Measurements from ENCODE around the gene APOBEC3A. TPM values are rescaled to one million over a fixed set of nuclear protein-coding genes. Genes with fewer than 3 reads are reported as not detected.

The APOBEC3A gene
- total and polyA plus RNA-seq, 10 of the 15 experiments (the other 5 are each of a cell fraction or from before 2014, with no cell fraction given), result 0.20 TPM; not detected in 9

- intact Hi-C loops (cut with micrococcal nuclease; ENCODE audit: unreplicated experiment), result loop anchor here (5.0 kb wide), 1 partner anchor 39 kb away; the partner anchor contains the start of gene APOBEC3B
- RAD21 ChIA-PET (ENCODE audit: unreplicated experiment), result interaction anchor here (1.1 to 1.4 kb wide), 3 partner anchors 9 to 69 kb away, joined by 4 to 6 read pairs (median 5); no protein-coding TSS in a partner anchor
- CTCF ChIA-PET, result interaction anchor here (1.0 to 3.5 kb wide), 4 partner anchors 9 to 73 kb away, joined by 3 to 24 read pairs (median 16); no protein-coding TSS in a partner anchor
- 48% methylated on average over 9 of the region's 9 CpGs for WGBS (ENCODE audit: insufficient coverage, insufficient replicate concordance, low lambda C conversion rate, missing lambda C conversion rate)
- Histone ChIP-seq H3K27ac (ENCODE audit: control insufficient read depth, insufficient read depth) (no peak overlapping the region), H2AFZ (ENCODE audit: control insufficient read depth, low read depth, low read length) (peak overlapping the region; percentile 61), H3K9me3 (replicated peaks; ENCODE audit: control insufficient read depth, insufficient read depth, low read length) (no peaks in the 10 kb centered on the region), H3K79me2 (ENCODE audit: control insufficient read depth, insufficient read depth, low read length) (no peaks in the 10 kb centered on the region), H3K4me1 (ENCODE audit: control insufficient read depth, insufficient read depth, low read length) (peaks cover 39% of the 10 kb centered on the region), H3K4me2 (ENCODE audit: control insufficient read depth, insufficient read depth) (no peak overlapping the region), H3K36me3 (ENCODE audit: control insufficient read depth in 2 of 2, insufficient read depth in 2 of 2, low read length in 1 of 2) (no peaks in the 10 kb centered on the region), H3K9ac (ENCODE audit: control insufficient read depth, insufficient read depth, low read length) (no peak overlapping the region), H3K27me3 (replicated peaks in 1 of 2; ENCODE audit: control insufficient read depth in 2 of 2, insufficient read depth in 2 of 2, low read length in 1 of 2) (no peaks in the 10 kb centered on the region), H3K4me3 (no peak overlapping the region), H4K20me1 (ENCODE audit: control insufficient read depth, insufficient read depth) (no peaks in the 10 kb centered on the region)
- no TSS peak for BruUV-seq (replicated peaks)
- ATAC-seq (no peak), DNase-seq (ENCODE audit: low read depth, low spot score) (no peak), FAIRE-seq (peak; percentile 47)
- in situ Hi-C loops (cut with MboI), result no loop called here
- POLR2A ChIA-PET, result interaction anchor here (1.1 kb wide), 1 partner anchor 12 kb away, joined by 3 read pairs; no protein-coding TSS in a partner anchor
- SMC1A ChIA-PET (ENCODE audit: uncharacterized antibody, unreplicated experiment), result interaction anchor here (1.2 to 1.5 kb wide), 6 partner anchors 9 to 74 kb away, joined by 4 to 7 read pairs (median 6); no protein-coding TSS in a partner anchor
- 0 out of 4 replicates have a peak, but pooled peaks have one; percentile 32 to 33 for TF ChIP-seq IKZF2 (IDR thresholded peaks at IDR 0.05)
- TF ChIP-seq HSF1 (IDR thresholded peaks at IDR 0.05; ENCODE audit: low read depth, low read length), result no peak
- no peak for TF ChIP-seq NR2F1 (conservative IDR thresholded peaks at IDR 0.05)
- TF ChIP-seq STAT1 (conservative IDR thresholded peaks at IDR 0.05), result no peak
- TF ChIP-seq SMC3 (IDR thresholded peaks at IDR 0.05; ENCODE audit: borderline replicate concordance, low read length), result no peak
- no peak for TF ChIP-seq ZSCAN29 (IDR thresholded peaks at IDR 0.05)
- no peak for TF ChIP-seq ZNF622 (IDR thresholded peaks at IDR 0.05)
- TF ChIP-seq YBX1 (IDR thresholded peaks at IDR 0.05), result no peak
- no peak for TF ChIP-seq RAD21 (IDR thresholded peaks at IDR 0.05; ENCODE audit: insufficient read depth, low read depth, low read length)
- TF ChIP-seq NFXL1 (IDR thresholded peaks at IDR 0.05; ENCODE audit: borderline replicate concordance), result no peak
- no peak for TF ChIP-seq ZBTB33 (IDR thresholded peaks at IDR 0.05)
- TF ChIP-seq KDM1A (IDR thresholded peaks at IDR 0.05; ENCODE audit: borderline replicate concordance), result no peak
- TF ChIP-seq, protein P1, sequence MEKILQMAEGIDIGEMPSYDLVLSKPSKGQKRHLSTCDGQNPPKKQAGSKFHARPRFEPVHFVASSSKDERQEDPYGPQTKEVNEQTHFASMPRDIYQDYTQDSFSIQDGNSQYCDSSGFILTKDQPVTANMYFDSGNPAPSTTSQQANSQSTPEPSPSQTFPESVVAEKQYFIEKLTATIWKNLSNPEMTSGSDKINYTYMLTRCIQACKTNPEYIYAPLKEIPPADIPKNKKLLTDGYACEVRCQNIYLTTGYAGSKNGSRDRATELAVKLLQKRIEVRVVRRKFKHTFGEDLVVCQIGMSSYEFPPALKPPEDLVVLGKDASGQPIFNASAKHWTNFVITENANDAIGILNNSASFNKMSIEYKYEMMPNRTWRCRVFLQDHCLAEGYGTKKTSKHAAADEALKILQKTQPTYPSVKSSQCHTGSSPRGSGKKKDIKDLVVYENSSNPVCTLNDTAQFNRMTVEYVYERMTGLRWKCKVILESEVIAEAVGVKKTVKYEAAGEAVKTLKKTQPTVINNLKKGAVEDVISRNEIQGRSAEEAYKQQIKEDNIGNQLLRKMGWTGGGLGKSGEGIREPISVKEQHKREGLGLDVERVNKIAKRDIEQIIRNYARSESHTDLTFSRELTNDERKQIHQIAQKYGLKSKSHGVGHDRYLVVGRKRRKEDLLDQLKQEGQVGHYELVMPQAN (conservative IDR thresholded peaks at IDR 0.05), result no peak
- TF ChIP-seq ZBTB40 (IDR thresholded peaks at IDR 0.05; ENCODE audit: borderline replicate concordance), result no peak
- TF ChIP-seq DPF2 (IDR thresholded peaks at IDR 0.05), result no peak
Measured at GRCh38 chr22:38943201-38943600, 14.2 kb upstream of the APOBEC3A start.
